GM21619 (cell line): ENCODE data around the gene SLC9A5.

Experiments used
- ATAC-seq: cut with Tn5 transposase; IDR thresholded peaks from one replicate; pipeline ENCODE4 v1.9.1; 2021; ENCODE audit not compliant: unreplicated experiment

The SLC9A5 gene

DNA sequence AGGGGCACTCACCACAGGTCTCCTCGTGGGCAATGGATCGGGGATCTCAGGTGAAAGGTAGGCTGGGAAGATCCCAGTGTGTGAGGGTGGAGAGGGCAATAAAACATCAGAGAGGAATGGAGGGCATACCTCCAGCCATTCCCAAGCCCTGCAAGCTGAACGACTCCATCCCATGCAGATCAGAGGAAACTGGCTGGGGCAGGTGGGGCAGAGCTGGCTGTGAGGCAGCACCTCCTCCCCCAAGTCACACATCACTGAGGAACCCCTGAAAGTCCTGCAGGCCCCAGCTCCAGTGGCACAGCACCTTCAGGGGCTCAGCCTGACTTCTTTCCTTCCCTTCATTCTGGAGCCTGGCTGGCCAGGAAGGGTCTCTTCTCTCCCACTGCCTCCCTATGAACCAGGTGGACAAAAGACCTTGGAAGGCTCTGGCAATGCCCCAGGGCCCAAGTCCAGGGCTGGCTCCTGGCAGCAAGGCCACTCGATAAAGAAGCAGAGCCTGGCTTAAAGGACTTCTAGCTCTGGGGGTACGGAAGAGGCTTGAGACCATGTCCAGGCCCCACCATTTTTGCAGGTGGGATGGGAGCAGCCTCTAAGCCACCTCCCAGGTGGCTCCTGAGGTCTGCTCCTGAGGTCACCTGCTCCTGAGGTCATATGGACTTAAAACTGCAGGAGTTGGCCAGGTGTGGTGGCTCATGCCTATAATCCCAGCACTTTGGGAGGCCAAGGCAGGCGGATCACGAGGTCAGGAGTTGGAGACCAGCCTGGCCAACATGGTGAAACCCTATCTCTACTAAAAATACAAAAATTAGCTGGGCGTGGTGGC is 35.4 kb upstream of the SLC9A5 start:
- ATAC-seq, result no peak

DNA sequence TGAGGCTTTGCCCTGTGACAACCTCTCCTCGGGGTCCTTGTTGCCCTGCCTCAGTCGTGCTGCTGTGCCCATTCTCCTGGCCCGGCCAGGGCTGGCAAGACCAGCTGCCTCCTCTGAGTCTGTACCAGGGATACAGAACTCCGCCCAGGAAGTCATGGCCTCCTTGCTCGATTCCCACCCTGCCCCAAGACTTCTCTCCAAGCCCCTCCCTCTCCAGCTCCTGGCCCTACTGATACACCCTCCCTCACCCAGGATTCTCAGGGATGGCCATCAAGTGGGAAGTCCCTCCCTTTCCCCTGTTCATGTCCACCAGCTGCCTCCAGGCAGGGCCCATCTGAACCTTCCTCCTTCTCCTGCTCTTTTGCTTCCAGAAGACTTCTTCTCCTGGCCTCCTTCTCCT is 33.1 kb upstream of the SLC9A5 start:
- ATAC-seq, result no peak

DNA sequence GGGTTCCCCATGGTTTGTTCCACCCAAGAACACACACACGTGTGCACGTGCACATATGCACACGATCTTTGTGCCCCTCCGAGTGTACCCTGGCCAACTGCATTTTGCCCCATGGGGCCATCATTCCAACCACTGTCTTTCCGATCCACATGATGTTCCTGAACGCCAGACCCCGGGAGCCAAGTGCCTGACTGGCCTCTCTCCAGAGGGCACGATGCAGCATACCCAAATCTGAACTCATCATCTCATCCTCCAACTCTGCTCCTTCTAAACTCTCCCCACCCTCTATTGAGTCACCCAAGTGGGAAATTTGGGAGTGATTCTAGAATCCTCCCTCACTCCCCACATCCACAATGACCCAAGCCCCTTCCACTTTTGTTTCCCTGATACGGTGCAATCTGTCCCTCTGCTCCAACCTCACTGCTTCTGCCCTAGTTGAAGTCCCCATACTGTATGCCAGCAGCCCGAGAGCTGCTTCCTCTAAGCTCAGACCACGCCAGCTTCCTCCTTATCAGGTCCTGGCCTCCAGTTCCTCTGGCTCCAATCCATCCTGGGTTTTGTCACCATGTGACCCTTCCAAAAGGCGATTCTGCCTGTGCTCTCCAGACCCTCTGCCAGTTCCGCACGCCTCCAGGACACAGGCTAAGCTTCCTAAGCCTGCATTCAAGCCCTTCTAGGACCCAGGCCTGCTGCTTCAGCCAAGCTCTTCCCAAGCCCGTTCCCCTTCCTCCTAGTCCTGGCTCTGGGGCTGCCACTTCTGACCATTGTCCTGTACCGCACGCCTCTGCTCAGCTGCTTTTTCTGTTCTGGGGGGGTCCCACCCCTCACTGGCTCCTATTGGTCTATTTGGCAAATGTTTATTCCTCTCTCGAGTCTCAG is 31.9 kb upstream of the SLC9A5 start:
- ATAC-seq, result no peak

DNA sequence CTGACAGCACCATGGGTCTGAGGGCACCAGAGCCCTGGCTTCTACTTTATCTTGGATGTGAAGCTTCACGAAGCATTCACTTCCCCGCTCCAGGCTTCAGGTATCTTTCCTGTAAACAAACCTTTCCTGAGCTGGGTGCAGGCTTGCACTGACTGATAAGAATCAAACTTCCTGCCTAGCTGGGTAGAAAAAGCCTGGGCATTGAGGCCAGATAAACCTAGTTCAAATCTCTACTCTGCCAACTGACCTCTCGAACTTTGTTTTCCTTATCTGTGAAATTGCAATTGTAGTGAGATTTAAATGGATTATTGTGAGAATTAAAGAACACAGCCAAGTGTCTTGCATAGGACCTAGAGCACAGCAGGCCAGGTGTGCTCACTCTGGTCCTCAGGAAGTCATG is 24.8 kb upstream of the SLC9A5 start:
- no peak for ATAC-seq

DNA sequence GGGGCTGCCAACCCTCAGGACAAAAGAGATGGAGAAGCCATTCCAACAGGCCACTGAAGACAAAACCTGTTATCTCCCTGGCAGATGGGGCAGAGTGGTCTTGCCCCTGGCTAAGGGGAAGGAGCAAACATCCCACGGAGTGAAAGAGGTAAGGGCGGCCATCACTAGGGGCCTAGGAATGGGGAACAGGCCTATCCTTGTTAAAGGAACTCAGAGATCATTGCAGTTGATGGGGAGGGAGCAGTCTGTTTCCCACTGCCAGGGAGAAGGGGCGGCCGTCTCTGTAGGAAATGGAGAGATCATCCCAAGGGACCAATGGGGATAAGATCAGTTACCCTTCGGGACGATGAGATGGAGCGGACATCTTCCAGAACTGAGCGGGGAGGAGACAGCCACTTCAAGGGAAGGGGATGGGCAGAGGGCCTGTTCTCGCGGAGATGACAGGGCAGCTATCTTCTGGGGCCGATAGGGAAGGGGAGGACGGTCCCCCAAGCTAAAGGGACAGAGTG is 22.4 kb upstream of the SLC9A5 start:
- no peak for ATAC-seq

DNA sequence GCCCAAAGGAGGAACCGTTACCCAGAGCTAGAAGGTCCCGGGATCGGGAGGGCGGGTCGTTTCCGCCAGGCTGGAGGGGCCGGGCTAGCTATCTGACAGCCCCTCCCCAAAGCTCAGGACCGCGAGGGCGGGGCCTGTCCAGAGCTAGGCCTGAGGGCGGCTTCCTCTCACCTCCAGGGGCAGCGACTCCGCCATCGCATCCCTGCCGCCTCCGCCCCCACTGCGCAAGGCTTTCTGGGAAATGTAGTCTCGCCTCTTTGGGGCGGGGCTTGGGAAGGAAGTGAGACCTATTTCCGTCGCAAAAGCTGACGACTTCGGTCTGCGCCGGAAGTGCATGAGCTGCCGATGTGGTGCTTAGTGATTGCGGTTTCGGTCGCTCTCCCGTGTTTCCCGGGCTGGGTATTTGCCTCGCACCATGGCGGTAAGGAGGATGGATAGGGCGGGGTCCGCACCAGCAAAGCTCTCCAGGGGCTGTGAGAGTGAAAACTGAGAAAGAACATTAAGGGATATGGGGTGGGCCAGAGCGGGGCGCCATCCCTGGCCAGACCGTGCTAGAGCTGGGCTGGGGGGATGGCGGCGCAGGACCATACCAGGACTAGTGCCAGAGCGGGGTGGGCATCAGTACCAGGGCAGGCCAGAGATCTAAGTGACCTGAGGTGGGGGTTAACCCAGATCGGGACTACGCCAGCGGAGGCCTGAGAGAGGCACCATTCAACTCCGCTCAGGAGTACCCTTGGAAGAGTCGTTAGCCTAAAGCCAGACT is 21.8 kb upstream of the SLC9A5 start, which contains the start of gene TMEM208:
TMEM208 (plus strand) TSS at position 327 of the 763 bp plus-strand sequence; CDS start at position 416, 89 bp downstream.
- ATAC-seq, result peak; percentile 95

DNA sequence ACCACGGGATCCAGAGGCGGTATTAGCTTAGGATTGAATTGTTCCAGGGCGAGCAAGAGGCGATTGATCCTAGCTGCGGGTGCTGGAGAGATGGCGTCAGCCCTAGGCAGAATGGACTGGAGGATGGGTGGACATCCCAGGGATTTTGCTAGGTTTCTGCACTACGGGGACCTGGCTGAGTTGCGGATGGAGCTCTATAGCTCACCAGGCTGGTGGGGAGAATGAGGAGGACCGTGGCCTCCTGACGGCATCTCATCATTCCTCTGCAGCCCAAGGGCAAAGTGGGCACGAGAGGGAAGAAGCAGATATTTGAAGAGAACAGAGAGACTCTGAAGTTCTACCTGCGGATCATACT is 21.2 kb upstream of the SLC9A5 start:
- ATAC-seq, result no peak

DNA sequence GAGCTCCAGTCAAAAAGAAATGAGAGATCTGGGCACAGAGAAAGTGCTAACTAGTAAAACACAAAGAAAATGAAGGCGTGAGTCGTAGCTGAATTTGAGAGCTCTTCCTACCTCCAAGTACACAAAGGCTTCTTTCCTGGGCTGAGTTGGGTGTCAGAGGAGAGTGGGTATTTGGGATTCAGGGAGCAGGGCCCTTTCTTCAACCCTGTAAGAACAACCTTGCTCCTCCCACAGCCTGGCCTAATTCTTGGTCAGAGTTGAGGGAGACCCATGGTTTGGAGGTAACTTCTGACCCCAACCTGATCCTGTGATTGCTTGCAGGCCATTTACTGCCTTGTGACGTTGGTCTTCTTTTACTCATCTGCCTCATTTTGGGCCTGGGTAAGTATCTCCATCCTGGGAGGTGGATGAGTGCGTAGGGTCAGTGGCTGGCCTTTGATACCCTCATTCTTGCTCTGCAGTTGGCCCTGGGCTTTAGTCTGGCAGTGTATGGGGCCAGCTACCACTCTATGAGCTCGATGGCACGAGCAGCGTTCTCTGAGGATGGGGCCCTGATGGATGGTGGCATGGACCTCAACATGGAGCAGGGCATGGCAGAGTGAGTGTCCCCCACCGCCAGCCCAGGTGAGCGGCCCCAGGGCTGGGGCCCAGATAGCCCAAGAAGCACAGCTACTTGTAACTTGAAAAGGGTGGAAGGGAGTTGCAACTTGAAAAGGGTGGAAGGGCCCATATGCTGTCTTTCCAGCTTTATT is 20.6 kb upstream of the SLC9A5 start:
- ATAC-seq, result no peak

DNA sequence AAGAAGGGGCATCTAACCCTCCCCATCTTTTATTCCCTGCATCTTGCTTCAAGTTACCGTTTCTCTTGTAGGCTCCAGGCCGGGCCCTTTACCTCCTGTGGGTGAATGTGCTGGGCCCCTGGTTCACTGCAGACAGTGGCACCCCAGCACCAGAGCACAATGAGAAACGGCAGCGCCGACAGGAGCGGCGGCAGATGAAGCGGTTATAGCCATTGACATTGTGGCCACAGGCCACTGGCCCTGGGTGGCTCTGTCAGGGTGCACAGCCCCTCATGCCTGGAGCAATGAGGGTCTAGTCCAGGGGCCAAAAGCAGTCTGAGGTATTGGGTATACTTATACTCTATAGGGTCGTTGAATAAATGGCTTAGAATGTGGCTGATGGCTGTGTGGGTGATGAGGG is 19.9 kb upstream of the SLC9A5 start:
- no peak for ATAC-seq

DNA sequence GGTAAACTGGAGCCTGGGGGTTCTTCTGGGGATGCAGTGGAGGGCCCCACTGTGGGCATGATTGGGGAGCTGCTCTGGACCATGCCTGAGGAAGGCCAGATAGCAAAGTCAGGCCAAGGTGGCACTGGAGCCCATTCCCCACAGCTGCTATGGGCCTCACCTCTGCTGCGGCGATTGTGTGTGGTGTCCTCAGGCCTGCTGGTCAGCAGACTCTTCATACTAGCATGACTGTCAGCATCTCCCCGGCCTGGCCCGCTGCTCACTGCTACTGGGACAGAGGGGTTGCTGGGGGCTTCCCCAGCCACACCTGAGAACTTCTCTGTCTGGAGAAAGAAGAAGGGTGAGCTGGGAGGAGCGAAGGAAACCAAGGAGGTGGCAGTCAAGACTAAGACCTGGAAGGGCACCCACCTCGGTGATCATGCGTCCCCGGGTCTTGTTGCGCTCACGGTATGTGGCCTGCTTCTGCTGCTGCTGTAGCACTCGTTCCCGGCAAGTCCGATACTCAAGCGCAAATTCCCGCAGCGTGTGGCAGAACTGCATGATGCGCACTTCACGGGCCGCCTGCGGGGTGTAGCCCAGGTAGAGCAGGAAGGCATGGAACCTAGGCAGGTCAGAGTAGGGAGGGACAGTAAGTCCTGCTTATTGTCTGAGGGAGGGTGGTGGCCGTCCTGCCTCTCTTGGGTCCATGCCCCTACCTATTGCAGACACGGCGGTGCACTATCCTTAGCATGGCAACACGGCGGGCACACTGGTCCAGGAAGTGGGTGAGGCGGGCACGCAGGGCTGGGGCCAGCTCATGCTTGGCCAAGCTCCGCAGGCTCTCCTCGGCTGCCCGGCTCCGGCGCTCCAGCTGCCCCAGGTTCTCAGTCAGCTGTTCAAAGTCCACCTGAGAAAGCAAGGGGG is 18.6 kb upstream of the SLC9A5 start:
- no peak for ATAC-seq

DNA sequence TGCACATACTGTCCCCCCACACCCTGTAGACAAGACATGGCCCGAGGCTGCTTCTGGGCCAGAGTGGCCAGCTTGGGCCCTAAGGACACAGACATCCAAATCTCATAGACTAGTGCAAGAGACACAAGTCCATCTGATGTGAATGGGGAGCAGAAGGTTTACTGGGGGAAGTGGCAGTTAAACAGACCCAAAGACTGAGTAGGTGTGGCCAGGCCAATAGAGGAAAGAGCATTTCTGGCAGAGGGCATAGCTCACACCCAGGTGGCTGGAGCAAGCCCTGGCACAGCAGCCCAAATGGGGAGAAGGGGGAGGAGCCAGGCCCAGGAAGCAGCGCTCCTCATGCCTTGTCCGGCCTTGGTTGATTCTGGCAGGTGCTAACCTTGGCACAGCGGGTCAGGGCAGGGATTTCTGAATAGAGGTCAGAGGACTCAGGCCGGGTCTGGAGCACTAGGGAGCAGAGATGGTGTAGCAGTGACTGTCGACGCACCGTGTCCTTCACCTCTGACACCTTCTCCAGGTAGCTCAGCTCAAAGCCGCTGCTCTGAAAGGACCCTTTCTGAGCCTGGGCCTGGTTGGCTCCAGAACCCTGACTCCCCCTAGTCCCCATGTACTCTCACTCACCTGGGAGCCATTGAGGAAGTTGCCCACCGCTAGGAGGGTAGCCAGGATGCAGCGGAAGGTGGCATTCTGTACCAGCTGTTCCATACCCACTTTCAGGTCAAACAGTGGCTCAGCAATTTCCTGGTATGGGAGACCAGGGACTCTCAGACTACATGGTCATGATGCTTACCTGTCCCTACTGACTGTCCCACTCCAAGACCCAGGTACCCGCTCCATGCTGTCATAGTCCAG is 17.7 kb upstream of the SLC9A5 start:
- ATAC-seq, result no peak

DNA sequence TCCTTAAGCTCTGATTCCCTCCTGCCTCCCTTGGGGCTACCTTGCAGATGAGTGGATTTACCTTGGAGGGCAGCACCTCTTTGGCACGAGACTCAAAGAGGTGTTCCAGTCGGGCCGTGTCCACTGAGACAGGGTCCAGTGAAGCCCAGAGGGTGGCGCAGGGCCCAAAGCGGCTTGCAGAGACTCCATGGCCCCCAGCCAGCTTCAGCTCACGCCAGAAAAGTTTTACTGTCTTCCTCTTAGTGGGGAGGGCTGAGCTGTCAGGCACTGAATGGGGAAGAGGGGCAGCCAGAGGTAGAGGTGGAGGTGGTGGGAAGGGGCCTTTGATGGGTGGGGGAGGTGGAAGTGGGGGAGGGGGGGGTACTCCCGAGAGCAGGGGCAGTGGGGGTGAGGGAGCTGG is 15.2 kb upstream of the SLC9A5 start:
- no peak for ATAC-seq

DNA sequence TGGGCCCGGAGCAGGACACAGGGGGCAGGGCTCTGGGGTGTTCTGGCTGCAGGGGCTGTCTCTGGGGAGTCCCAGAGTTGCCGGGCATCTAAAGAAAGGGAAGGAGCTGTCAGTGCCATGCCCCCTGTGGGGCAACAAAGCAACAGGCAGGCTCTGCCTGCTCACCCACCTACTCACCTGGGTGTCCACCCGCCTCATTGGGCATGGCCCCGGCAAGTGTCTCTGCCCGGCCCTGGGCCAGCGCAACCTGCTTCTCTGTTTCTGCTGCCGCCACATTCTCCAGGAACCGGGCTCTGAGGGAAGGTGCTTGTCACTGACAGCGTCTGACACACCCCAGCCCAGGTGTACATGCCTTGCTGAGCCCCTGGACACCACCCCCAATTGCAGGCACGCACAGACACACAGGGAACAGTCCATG is 14.6 kb upstream of the SLC9A5 start:
- no peak for ATAC-seq

DNA sequence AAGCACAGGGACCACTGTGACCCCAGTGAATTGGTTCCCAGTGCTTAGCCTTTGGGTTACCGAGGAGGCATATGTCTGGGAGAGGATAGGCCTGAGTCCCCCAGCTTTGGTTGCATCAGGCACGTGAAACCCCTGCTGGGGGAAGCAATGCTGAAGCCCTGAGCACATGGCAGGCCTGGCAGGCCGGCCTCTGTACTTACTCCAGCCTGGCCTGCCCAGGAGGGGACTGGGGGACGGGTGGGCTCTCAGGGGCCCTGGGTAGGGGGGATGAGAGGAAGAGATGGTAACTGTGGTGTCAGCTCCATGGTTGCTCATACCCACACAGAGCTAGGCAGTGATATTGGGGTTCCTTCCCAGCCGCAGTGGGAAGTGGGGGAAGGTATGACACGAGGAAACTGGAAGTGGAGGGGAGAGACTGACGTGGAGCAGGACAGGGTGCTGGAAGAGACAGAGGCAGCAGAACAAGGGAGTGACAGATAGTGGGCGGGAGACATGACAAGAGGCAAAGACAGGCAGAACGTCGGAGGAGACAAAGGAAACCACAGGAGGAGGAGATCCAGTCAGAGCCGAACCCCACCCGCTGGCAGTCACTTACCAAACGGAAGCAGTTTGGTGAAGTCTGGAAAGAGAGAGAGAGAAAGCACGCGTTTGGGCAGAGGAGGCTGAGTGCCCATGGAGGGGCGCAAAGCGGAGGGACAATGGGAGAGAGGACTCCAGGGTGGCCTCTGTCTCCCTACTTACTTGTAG is 12.8 kb upstream of the SLC9A5 start:
- ATAC-seq, result no peak

DNA sequence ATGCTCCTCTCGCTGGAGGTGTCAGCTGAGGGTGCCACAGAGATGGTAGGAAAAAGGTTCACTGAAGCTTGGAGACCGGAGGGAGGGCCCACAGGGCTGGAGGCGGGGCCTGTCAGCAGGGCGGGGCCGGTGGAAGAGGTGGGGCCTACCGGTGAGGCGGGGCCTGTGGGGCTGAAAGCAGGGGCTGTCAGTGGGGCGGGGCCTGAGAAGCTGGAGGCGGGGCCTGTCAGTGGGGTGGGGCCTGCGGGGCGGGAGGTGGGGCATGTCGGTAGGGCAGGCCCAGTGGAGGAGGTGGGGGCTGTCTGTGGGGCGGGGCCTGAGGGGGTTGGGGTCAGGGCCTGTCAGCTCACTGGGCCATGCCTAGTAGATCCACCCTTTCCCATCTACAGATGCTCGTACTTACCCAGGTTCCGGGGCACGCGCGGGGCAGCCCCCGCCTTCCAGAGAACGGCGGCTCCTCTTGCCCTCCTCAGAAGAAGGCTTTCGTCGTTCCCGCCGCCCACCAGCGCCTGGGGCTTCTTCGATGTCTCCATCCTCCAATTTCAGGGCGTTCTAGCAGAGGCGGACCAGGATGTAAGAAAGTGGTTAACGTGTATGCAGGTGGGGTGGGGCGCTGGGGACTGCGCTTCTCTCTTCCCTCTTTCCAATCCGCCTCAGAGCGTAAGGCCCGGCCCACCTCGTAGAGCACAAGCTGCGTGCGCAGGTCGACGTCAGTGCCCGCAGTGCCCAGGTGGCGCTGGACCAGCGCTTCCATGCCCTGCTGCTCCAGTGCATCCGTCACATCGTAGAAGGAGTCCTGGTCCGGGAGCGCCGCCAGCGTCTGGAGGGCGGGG is 12.0 kb upstream of the SLC9A5 start:
- no peak for ATAC-seq

DNA sequence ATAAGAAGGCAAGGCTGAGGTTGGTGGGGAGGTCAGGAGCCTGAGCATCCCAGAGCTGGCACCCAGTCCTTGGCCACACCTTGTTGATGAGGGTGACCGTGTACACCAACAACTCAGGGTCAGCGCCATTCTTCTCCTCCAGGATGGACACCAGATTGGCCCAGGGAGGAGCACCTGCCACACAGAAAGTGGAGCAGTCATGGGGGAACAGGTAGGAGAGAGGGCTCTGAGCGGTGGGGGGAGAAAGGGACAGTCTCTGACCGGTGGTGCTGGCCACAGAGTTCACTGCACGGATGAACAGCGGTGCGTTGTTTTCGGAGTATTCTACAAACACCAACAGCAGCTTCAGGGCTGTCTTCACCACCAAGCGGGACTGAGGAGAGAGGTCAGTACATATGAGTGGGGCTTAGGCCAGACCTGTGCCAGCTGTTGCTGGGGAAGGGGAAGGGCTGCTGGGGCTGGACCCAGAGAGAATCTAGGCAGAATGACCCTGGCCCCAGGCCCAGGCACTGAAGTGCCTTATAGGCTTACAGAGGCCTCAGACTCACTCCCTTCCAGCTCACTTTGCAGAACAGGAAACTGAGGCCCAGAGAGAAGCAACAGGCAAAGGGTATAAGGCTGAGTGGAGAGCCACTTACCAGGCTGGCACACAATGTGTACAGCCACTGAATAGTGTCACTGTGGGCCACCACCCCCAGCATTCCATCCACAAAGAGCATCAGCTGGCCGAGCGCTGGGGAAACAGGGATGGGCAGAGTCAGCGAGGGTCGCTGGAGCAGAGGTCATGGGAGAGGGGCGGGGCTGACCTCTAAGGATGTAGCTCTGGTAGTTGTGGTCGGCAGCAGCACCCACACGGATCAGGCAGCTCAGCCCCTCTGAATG is 11.1 kb upstream of the SLC9A5 start:
- ATAC-seq, result no peak
